HG03378 (cell line): ENCODE measurements around the gene ARHGAP15.
A peak's percentile ranks its signal among the peaks of the same experiment; 100 is the strongest.

ENCODE experiments used
- ATAC-seq: cut with Tn5 transposase; IDR thresholded peaks from one replicate; pipeline ENCODE4 v1.9.1; 2021; ENCODE audit warnings: mild to moderate bottlenecking, moderate library complexity; ENCODE audit not compliant: unreplicated experiment

ARHGAP15 gene

DNA sequence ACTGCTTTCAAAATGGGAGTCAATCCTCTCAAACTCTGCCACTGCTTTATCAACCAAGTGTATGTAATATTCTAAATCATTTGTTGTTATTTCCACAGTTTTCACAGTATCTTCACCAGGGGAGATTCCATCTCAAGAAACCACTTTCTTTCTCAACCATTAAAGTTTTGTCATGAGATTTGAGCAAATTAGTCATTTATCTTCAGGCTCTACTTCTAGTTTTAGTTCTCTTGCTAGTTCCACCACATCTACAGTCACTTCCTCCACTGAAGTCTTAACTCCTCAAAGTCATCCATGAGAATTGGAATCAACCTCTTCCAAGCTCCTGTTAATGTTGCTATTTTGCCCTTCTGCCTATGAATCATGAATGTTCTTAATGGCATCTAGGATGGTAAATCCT lies 545.8 kb downstream of the ARHGAP15 start:
- ATAC-seq, result no peak

DNA sequence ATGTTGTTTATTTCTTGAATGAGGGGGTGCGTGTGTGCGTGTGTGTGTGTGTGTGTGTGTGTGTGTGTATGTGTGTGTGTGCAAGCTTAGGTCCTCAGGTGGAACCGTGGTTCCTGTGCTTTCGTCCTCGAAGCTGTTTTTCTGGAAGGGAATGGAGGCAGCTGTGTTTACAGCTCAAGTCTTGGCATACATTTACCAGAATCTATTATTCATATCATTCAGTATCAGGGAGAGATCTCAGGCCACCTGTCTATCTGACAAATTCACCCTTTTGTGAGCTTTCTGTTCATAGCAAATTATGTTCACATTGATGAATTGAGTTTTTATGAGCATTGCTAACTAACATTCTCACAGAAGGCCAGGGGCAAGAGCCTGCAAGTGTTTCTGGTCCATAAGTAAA lies 550.4 kb downstream of the ARHGAP15 start:
- no peak for ATAC-seq

DNA sequence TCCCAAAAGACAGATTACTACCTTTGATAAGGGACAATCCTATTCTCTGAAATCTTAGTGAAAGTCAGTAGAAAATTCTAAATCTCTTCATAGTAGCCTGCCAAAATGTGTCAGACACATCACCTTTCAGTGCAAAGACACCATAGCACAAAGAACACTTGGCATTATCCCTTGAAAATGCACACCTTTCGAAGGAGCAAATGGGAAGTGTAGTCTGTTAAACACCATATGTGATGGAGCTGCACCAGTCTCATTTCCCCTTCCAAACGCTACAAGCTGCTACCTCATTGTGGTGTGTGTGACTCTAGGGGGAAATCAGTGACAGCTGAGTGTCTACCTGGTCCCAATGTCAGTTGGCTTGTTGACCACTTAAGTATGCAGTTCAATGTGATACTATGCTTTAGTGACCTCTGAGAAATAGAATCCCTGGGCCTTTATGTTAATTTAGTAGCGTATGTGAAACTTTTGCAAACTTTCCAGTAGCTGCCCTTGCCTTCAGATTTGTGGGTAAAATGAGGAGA lies 551.7 kb downstream of the ARHGAP15 start:
- ATAC-seq, result no peak

GRCh38 chr2:143682436-143683055 lies 553.3 kb downstream of the ARHGAP15 start:
- ATAC-seq, result no peak

- ATAC-seq, result no peak
Measured at GRCh38 chr2:143683977-143684376, 554.8 kb downstream of the ARHGAP15 start.

DNA sequence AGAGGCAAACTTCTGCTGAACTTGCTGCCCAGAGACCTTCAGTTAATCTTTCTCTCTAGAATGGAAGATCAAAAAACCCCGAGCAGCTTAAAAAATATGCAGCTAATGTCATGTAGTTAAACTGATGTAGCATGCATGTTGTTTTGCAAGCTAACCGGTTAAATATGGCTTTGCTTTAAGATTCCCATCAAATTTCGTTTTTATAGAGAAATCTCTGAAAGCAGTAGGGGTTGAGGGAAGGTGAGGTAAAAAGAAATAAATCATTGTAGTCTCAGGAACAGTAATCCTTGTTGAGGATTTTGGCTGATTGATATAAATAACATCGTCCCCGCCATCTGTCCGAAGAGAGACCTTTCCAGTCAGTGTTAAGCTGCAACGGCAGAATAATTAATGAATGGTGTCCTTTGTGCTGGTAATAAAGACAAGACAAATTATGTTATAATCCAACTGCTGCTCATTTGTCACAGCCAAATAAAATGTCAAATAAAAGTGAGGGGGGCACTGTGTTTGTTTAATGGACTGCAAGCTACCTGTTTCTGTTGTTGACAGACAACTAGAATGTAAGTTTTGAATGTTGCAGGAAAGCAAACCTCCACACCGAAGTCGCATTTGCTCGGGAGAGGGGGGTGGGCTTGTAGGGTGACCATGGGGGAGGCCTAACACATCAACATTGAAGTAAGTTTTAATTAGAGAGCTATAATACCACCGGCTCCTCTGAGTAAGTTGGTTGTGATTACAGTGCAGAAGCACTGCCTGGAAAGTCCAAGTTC lies 555.5 kb downstream of the ARHGAP15 start:
- ATAC-seq, result no peak

- no peak for ATAC-seq
Measured at GRCh38 chr2:143685421-143686078, 556.3 kb downstream of the ARHGAP15 start.

DNA sequence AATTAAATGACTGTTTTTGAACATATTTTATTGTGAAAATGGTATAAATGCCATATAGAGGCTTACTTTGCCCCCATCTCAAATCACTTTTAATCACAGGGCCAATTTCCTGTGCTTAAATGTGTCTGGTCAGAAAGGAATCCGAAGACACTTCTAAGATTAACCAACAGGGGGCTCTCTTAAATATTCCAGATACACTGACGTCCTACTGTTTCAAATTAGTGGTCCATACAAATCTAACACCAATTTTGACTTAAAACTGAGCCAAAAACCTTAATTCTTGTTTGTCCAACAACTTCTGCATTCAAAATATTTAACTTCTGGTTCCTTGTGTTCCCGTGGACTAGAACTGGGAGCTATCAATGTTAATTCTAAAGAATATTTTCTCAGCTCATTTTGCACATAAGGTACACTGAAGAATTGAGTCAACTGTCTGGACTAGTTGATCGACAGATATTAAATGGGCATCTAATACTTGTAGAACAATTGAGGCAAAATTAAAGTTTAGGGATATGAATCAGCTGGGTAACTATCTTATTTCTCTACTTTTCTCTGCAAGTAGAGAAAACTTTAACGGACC lies 557.5 kb downstream of the ARHGAP15 start:
- ATAC-seq, result no peak

DNA sequence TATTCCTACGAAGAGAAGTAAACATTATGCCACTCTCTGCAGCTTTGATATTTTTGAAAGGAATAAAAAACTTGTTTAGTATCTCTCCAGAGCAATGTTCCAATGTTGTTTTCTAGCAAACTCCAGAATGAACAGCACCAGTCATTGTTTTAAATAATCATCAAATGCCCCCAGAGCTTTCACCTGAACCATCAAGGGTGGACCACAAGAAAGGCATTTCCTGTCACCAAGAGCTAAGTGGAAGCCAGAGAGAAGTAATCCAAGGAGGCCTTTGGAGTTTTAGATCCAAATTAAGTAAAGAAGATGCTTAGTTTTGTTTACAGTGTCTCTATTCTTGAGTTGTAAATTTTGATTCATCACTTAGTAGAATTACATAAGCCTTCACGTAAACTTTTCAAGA lies 559.0 kb downstream of the ARHGAP15 start:
- ATAC-seq, result no peak

DNA sequence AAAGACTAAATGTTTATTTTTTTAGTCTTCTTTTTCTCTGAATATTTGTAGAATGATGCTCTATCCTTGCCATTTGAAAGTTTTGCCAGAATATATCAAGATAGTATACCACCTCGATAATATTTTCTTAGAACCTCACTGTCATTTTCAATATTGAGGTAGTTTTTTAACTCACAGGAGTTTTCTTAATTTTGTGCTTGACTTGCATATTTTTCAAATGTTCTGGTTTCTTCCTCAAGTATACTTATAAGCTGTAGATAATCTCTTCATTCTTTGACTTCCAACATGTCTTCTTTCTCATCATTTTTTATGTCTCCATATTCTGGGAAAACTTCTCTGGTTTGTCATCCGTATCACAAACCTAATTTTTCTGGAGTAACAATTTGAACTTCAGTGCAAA lies 559.6 kb downstream of the ARHGAP15 start:
- ATAC-seq, result no peak

- no peak for ATAC-seq
Measured at GRCh38 chr2:143689541-143689940, 560.3 kb downstream of the ARHGAP15 start.

GRCh38 chr2:143690235-143690634 lies 561.0 kb downstream of the ARHGAP15 start:
- ATAC-seq, result no peak

DNA sequence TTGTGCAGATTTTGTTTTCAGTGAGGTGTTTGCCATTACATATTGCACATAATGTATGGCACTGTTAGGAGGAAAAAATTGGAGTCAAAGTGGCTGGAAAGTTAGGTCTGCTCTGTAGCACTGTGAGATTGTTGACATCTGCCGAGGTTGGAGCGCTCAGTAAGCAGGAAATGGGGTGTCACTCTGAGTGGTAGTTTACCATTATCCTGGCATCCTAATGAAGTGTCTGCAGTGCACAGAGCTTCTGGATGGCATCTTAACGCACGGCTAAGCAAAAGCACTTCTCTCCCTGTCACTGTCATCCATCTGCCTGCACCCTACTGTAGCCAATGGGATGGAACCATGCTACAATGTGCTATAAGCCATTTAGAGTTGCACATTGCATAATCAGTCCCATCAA lies 561.9 kb downstream of the ARHGAP15 start:
- ATAC-seq, result no peak

DNA sequence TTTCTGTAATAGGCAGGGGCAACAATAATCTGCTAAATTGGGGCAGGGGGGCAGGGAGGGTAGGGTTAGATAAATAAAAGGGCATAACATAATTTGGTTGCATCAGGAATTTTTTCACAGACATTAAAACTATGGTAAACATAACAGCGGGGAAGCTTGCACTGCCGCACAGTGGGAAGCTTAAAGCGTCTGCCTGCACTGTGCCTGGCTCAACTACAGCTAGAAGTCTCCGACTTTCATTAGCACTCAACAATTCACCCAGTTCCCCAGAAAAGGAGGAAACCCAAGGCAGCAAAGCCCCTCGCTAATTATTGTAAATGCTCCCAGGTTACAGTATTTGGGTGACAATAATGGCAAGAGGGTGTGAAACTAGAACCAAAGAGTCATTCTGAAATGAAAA lies 562.9 kb downstream of the ARHGAP15 start:
- ATAC-seq, result no peak

GRCh38 chr2:143692967-143693366 lies 563.7 kb downstream of the ARHGAP15 start:
- ATAC-seq, result no peak

DNA sequence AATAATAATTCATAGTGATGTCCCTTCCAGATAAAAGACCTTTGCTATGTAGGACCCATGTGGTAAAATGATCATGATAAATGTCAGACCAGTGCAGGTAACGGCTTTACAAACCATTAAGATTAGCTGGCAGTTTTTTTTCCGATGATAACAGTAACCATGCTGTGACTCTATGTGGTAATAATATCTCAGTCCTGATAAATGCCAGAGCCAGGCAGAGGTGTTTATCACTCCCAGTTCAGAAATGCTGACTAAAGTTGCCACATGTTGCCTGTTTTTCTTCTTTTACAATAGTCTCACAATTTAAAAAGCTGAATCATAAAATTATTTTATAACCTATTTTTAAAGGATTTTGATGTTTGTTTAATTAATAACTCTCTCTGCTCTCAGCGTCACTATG lies 565.1 kb downstream of the ARHGAP15 start:
- no peak for ATAC-seq

DNA sequence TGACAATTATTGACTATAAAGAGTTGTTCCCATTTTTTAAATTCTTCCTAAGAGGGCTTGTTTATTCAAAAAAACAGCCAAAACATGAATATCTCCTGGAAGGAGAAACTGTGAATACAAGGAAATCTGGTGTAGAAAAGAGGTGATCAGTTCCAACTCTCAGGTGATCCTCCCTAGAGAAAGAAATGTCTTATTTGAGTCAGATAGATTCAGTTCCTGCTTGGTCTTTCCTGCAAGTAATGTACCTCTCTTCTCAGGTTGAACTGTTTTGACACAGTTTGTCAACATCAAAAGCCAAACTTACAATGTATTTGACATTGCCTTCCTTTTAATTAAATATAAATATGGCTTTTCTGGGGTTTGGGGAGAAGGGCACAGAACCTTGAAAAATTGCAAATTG lies 567.4 kb downstream of the ARHGAP15 start:
- peak; percentile 58 for ATAC-seq

GRCh38 chr2:143697744-143698143 lies 568.5 kb downstream of the ARHGAP15 start:
- no peak for ATAC-seq

GRCh38 chr2:143698352-143698751 lies 569.1 kb downstream of the ARHGAP15 start:
- ATAC-seq, result no peak

GRCh38 chr2:143698888-143699570 lies 569.8 kb downstream of the ARHGAP15 start:
- peak; percentile 47 for ATAC-seq

GRCh38 chr2:143700865-143701264 lies 571.6 kb downstream of the ARHGAP15 start:
- no peak for ATAC-seq
